Stimulated activated CD4-positive, alpha-beta T cell treated with anti-CD3 and anti-CD28 coated beads, TNF-alpha, amount 100 ng/mL, for 48 hours (primary cell): ENCODE measurements around the gene DENND1A.

ENCODE experiments used
- DNase-seq, 3 donors: peaks; one replicate each; pipeline ENCODE4 v3.0.0-alpha.2; 2020; ENCODE audit warnings: low read depth in 3 of 3

The DENND1A gene

GRCh38 chr9:123356851-123357742, 572.8 kb downstream of the DENND1A start:
- DNase-seq = no peak

GRCh38 chr9:123355761-123356431, 574.0 kb downstream of the DENND1A start, which contains the start of gene CRB2:
Gene CRB2, plus strand, starts transcription at chr9:123356197. Its CDS starts 64 bp downstream, at chr9:123356261.
- no peak for DNase-seq

GRCh38 chr9:123354806-123355508, 575.0 kb downstream of the DENND1A start:
- DNase-seq = no peak

- peak in 2 of 3 donors; percentile 26 to 53 for DNase-seq
Observed at GRCh38 chr9:123353984-123354591, 575.8 kb downstream of the DENND1A start.

- no peak for DNase-seq
Observed at GRCh38 chr9:123353041-123353440, 576.9 kb downstream of the DENND1A start.

GRCh38 chr9:123350590-123351310, 579.2 kb downstream of the DENND1A start:
- DNase-seq = no peak

- DNase-seq = peak; percentile 42 to 63 (median 58)
Observed at GRCh38 chr9:123349691-123350480, 580.0 kb downstream of the DENND1A start.

- no peak for DNase-seq
Observed at GRCh38 chr9:123349033-123349432, 580.9 kb downstream of the DENND1A start.

GRCh38 chr9:123348317-123348992, 581.5 kb downstream of the DENND1A start:
- no peak for DNase-seq

GRCh38 chr9:123347289-123348060, 582.5 kb downstream of the DENND1A start:
- DNase-seq = no peak

GRCh38 chr9:123346826-123347225, 583.1 kb downstream of the DENND1A start:
- DNase-seq = no peak

GRCh38 chr9:123346026-123346425, 583.9 kb downstream of the DENND1A start:
- DNase-seq = no peak

- no peak for DNase-seq
Observed at GRCh38 chr9:123345567-123345955, 584.4 kb downstream of the DENND1A start.

GRCh38 chr9:123344192-123344949, 585.6 kb downstream of the DENND1A start:
- DNase-seq = no peak

GRCh38 chr9:123343443-123344191, 586.3 kb downstream of the DENND1A start:
- DNase-seq = no peak

- no peak for DNase-seq
Observed at GRCh38 chr9:123342247-123342646, 587.7 kb downstream of the DENND1A start.

- no peak for DNase-seq
Observed at GRCh38 chr9:123341816-123342215, 588.1 kb downstream of the DENND1A start.
